GM23338 (cell line): ENCODE measurements around the gene ORC3.

Source experiments
- CTCF ChIP-seq, 2 experiments: fragments of 200-600 bp in 1 of 2; sonication (generic) in 1 of 2; conservative IDR thresholded peaks; 2 replicates each; pipeline versions ENCODE4 v1.5.1 to v1.6.1; 2016 to 2017; ENCODE audit warnings: antibody characterized with exemption in 2 of 2, low read depth in 2 of 2, mild to moderate bottlenecking in 2 of 2, moderate library complexity in 1 of 2
- EZH2 ChIP-seq: fragments of 200-600 bp; sonication (generic); IDR thresholded peaks from one replicate; pipeline ENCODE4 v1.8.0; 2017; ENCODE audit warnings: antibody characterized with exemption, mild to moderate bottlenecking, low read depth; ENCODE audit not compliant: unreplicated experiment
- POLR2AphosphoS5 ChIP-seq: IDR thresholded peaks from 2 replicates; pipeline ENCODE4 v1.6.1; 2016; ENCODE audit warnings: antibody characterized with exemption, low read depth
- REST ChIP-seq: IDR thresholded peaks from one replicate; pipeline ENCODE4 v1.6.1; 2018; ENCODE audit warnings: antibody characterized with exemption; ENCODE audit not compliant: unreplicated experiment

- TF ChIP-seq CTCF (conservative IDR thresholded peaks at IDR 0.05; ENCODE audit: low read depth in 2 of 2) (no peak), POLR2AphosphoS5 (no peak), REST (no peak), EZH2 (no peak)
Measured at GRCh38 chr6:87617405-87617804, 27.5 kb downstream of the ORC3 start.
